ENCODE data around the gene GABRQ. TPM values are rescaled to one million over a fixed set of nuclear protein-coding genes. Genes with fewer than 3 reads are reported as not detected.

The GABRQ gene
- total RNA-seq, 1 donor from 2014 or later = not detected

GRCh38 chrX:152647978-152648377, 10.3 kb downstream of the GABRQ start:
- intact Hi-C loops (cut with DNase I) = no loop called here

GRCh38 chrX:152652060-152652459, 14.4 kb downstream of the GABRQ start:
- no peaks in the 10 kb centered on the region for H3K4me1 ChIP-seq
- no peaks in the 10 kb centered on the region for H3K27me3 ChIP-seq
- DNase-seq (no peak), ATAC-seq (no peak)
- no peak overlapping the region for H3K4me3 ChIP-seq
- intact Hi-C loops (cut with DNase I) = no loop called here
- H3K36me3 ChIP-seq = no peaks in the 10 kb centered on the region
- no peaks in the 10 kb centered on the region for H3K9me3 ChIP-seq
- no peak overlapping the region for H3K27ac ChIP-seq
- TF ChIP-seq CTCF (IDR thresholded peaks at IDR 0.05) = no peak

More at GRCh38 chrX:152647978-152648377, 10.3 kb downstream of the GABRQ start:
- no peaks in the 10 kb centered on the region for H3K4me1 ChIP-seq
- no peak overlapping the region for H3K27ac ChIP-seq
- ATAC-seq (no peak), DNase-seq (no peak)
- no peaks in the 10 kb centered on the region for H3K36me3 ChIP-seq
- TF ChIP-seq CTCF (IDR thresholded peaks at IDR 0.05) = no peak
- H3K27me3 ChIP-seq = no peaks in the 10 kb centered on the region
- H3K4me3 ChIP-seq = no peak overlapping the region
- no peaks in the 10 kb centered on the region for H3K9me3 ChIP-seq

GRCh38 chrX:152652467-152652866, 14.8 kb downstream of the GABRQ start:
- no peak for ATAC-seq
- H3K9me3 ChIP-seq = no peaks in the 10 kb centered on the region
- H3K36me3 ChIP-seq = no peaks in the 10 kb centered on the region
- DNase-seq = no peak
- intact Hi-C loops (cut with DNase I) = no loop called here
- H3K27ac ChIP-seq = no peak overlapping the region
- H3K27me3 ChIP-seq = no peaks in the 10 kb centered on the region
- no peaks in the 10 kb centered on the region for H3K4me1 ChIP-seq
- no peak overlapping the region for H3K4me3 ChIP-seq
- TF ChIP-seq CTCF (IDR thresholded peaks at IDR 0.05) = no peak

GRCh38 chrX:152656087-152656486, 18.4 kb downstream of the GABRQ start:
- H3K27me3 ChIP-seq = no peaks in the 10 kb centered on the region
- no peaks in the 10 kb centered on the region for H3K9me3 ChIP-seq
- H3K4me1 ChIP-seq = no peaks in the 10 kb centered on the region
- intact Hi-C loops (cut with DNase I) = no loop called here
- TF ChIP-seq CTCF (IDR thresholded peaks at IDR 0.05) = no peak
- H3K36me3 ChIP-seq = no peaks in the 10 kb centered on the region
- no peak for ATAC-seq
- no peak overlapping the region for H3K4me3 ChIP-seq
- no peak overlapping the region for H3K27ac ChIP-seq
- no peak for DNase-seq

GRCh38 chrX:152656890-152657289, 19.2 kb downstream of the GABRQ start:
- no peaks in the 10 kb centered on the region for H3K9me3 ChIP-seq
- TF ChIP-seq CTCF (IDR thresholded peaks at IDR 0.05) = no peak
- intact Hi-C loops (cut with DNase I) = no loop called here
- H3K27me3 ChIP-seq = no peaks in the 10 kb centered on the region
- no peaks in the 10 kb centered on the region for H3K4me1 ChIP-seq
- DNase-seq (no peak), ATAC-seq (no peak)
- no peak overlapping the region for H3K27ac ChIP-seq
- no peaks in the 10 kb centered on the region for H3K36me3 ChIP-seq
- no peak overlapping the region for H3K4me3 ChIP-seq

GRCh38 chrX:152658302-152658701, 20.6 kb downstream of the GABRQ start:
- no peaks in the 10 kb centered on the region for H3K27me3 ChIP-seq
- H3K4me3 ChIP-seq = no peak overlapping the region
- no peaks in the 10 kb centered on the region for H3K36me3 ChIP-seq
- H3K4me1 ChIP-seq = no peaks in the 10 kb centered on the region
- DNase-seq = no peak
- TF ChIP-seq CTCF (IDR thresholded peaks at IDR 0.05) = no peak
- no peak for ATAC-seq
- intact Hi-C loops (cut with DNase I) = no loop called here
- no peaks in the 10 kb centered on the region for H3K9me3 ChIP-seq
- H3K27ac ChIP-seq = no peak overlapping the region

Measured in upper lobe of right lung (tissue), 1 donor.